HTERT RPE-1 (cell line): ENCODE data around the gene MAP4K1.
"Not testable (repeated sequence)": the region's sequence is repeated elsewhere in the genome, so short reads cannot be mapped to it uniquely, and the experiment has no call there.

Source experiments
- in situ Hi-C: fragments of 300-500 bp; cut with MboI; formaldehyde crosslinking; loops from 4 replicates; pipeline ENCODE4 v1.14.3; 2020; ENCODE audit warnings: low sequenced_read_pairs

Gene MAP4K1

GRCh38 chr19:38579304-38579703 is 38.4 kb downstream of the MAP4K1 start:
- in situ Hi-C loops = not testable (repeated sequence)

- in situ Hi-C loops = no loop called here
Measured at GRCh38 chr19:38577826-38578225, 39.9 kb downstream of the MAP4K1 start.

- in situ Hi-C loops = no loop called here
Measured at GRCh38 chr19:38571682-38572081, 46.1 kb downstream of the MAP4K1 start.

GRCh38 chr19:38569368-38569983 is 48.3 kb downstream of the MAP4K1 start:
- in situ Hi-C loops = no loop called here

GRCh38 chr19:38565691-38566105 is 52.1 kb downstream of the MAP4K1 start:
- in situ Hi-C loops = no loop called here

GRCh38 chr19:38564981-38565690 is 52.6 kb downstream of the MAP4K1 start:
- in situ Hi-C loops = no loop called here

- in situ Hi-C loops = no loop called here
Measured at GRCh38 chr19:38563475-38563874, 54.3 kb downstream of the MAP4K1 start.

GRCh38 chr19:38562096-38562495 is 55.7 kb downstream of the MAP4K1 start:
- in situ Hi-C loops = no loop called here

- in situ Hi-C loops = no loop called here
Measured at GRCh38 chr19:38561658-38562057, 56.1 kb downstream of the MAP4K1 start.

GRCh38 chr19:38561053-38561606 is 56.6 kb downstream of the MAP4K1 start:
- in situ Hi-C loops = no loop called here

- in situ Hi-C loops = no loop called here
Measured at GRCh38 chr19:38559428-38560401, 58.0 kb downstream of the MAP4K1 start.

- in situ Hi-C loops = not testable (repeated sequence)
Measured at GRCh38 chr19:38558933-38559332, 58.8 kb downstream of the MAP4K1 start.

GRCh38 chr19:38557205-38557799 is 60.5 kb downstream of the MAP4K1 start:
- in situ Hi-C loops = no loop called here

GRCh38 chr19:38556521-38557174 is 61.1 kb downstream of the MAP4K1 start:
- in situ Hi-C loops = no loop called here

- in situ Hi-C loops = no loop called here
Measured at GRCh38 chr19:38555200-38555599, 62.6 kb downstream of the MAP4K1 start.

GRCh38 chr19:38554676-38555141 is 63.0 kb downstream of the MAP4K1 start:
- in situ Hi-C loops = no loop called here

- in situ Hi-C loops = not testable (repeated sequence)
Measured at GRCh38 chr19:38553239-38553638, 64.5 kb downstream of the MAP4K1 start.

- in situ Hi-C loops = no loop called here
Measured at GRCh38 chr19:38551450-38551813, 66.3 kb downstream of the MAP4K1 start.

GRCh38 chr19:38550376-38550775 is 67.4 kb downstream of the MAP4K1 start:
- in situ Hi-C loops = no loop called here

- in situ Hi-C loops = no loop called here
Measured at GRCh38 chr19:38549942-38550341, 67.8 kb downstream of the MAP4K1 start.
